Endothelial cell of umbilical vein (primary cell): Measurements from ENCODE around the gene OR52B2. TPM values are rescaled to one million over a fixed set of nuclear protein-coding genes. Genes with fewer than 3 reads are reported as not detected.

Experiments used
- BruUV-seq: library from RNA; stranded (reverse); fragments of 400-500 nt; replicated peaks from 2 replicates; lab custom pipeline; 2021; lab: Mats Ljungman, UMichigan
- CTCF ChIA-PET: fragments of 300-600, 350-600 bp; sonication (Branson Sonifier 250); formaldehyde crosslinking; loops from one replicate; lab custom pipeline; 2021; ENCODE audit warnings: antibody characterized with exemption, inconsistent platforms; lab: Charles Lee
- POLR2A ChIA-PET: fragments of 300-600, 350-600 bp; sonication (Branson Sonifier 250); formaldehyde crosslinking; loops from one replicate; lab custom pipeline; 2021; ENCODE audit warnings: antibody characterized with exemption, inconsistent platforms; lab: Charles Lee
- DNase-seq: peaks from one replicate; pipeline ENCODE4 v3.0.0-alpha.2; 2011; ENCODE audit warnings: low read depth, low spot score
- FAIRE-seq: peaks from 2 replicates; lab custom pipeline; 2011; peaks lifted over from hg19 to GRCh38; lab: Jason Lieb, UNC
- H2AFZ ChIP-seq: 2 replicates; pipeline ENCODE4 v1.6.0; 2012; ENCODE audit warnings: low read depth, low read length, control low read depth, inconsistent platforms
- H3K27ac ChIP-seq: 2 replicates; pipeline ENCODE4 v1.5.1; 2011; ENCODE audit warnings: low read depth, mild to moderate bottlenecking, control low read depth, low read length, moderate library complexity; ENCODE audit not compliant: insufficient read depth
- H3K27me3 ChIP-seq, 2 experiments: 2 replicates each; pipeline versions ENCODE4 v1.6.0 to v1.6.1; 2011; ENCODE audit warnings: low read length in 2 of 2, mixed read lengths in 1 of 2; ENCODE audit not compliant: control insufficient read depth in 2 of 2, insufficient read depth in 2 of 2
- H3K36me3 ChIP-seq, 2 experiments: 2 replicates in 1 of 2; 3 replicates in 1 of 2; pipeline ENCODE4 v1.5.1; 2011; ENCODE audit warnings: low read length in 2 of 2, mild to moderate bottlenecking in 1 of 2, moderate library complexity in 1 of 2; ENCODE audit not compliant: control insufficient read depth in 2 of 2, insufficient read depth in 2 of 2; ENCODE audit errors: extremely low read depth in 1 of 2
- H3K4me1 ChIP-seq: 3 replicates; pipeline ENCODE4 v1.5.1; 2011; ENCODE audit warnings: mild to moderate bottlenecking, low read length; ENCODE audit not compliant: control insufficient read depth, insufficient read depth; ENCODE audit errors: extremely low read depth
- H3K4me2 ChIP-seq: 2 replicates; pipeline ENCODE4 v1.6.1; 2011; ENCODE audit warnings: low read length, control low read depth, mixed read lengths; ENCODE audit not compliant: insufficient read depth
- H3K4me3 ChIP-seq, 3 experiments: fragments of 200-600 bp in 1 of 3; sonication (generic), shearing (Covaris generic) in 1 of 3; replicated peaks in 1 of 3; 2 replicates each; pipeline ENCODE4 v1.5.1; 2011 to 2016; ENCODE audit warnings: control low read depth in 3 of 3, low read length in 3 of 3, mild to moderate bottlenecking in 2 of 3, inconsistent platforms in 1 of 3, low read depth in 1 of 3, moderate library complexity in 1 of 3; ENCODE audit not compliant: insufficient read depth in 1 of 3
- H3K79me2 ChIP-seq: 2 replicates; pipeline ENCODE4 v1.6.0; 2012; ENCODE audit warnings: low read length, inconsistent platforms; ENCODE audit not compliant: control insufficient read depth, insufficient read depth
- H3K9ac ChIP-seq: replicated peaks from 2 replicates; pipeline ENCODE3; 2011; ENCODE audit warnings: low read length, control low read depth; ENCODE audit not compliant: insufficient read depth; ENCODE audit errors: extremely low read depth
- H3K9me1 ChIP-seq: replicated peaks from 3 replicates; pipeline ENCODE4 v1.6.0; 2011; ENCODE audit warnings: mild to moderate bottlenecking, low read length; ENCODE audit not compliant: control insufficient read depth, insufficient read depth; ENCODE audit errors: extremely low read depth
- H3K9me3 ChIP-seq: replicated peaks from 2 replicates; pipeline ENCODE4 v1.5.1; 2012; ENCODE audit warnings: low read length, inconsistent platforms; ENCODE audit not compliant: control insufficient read depth, insufficient read depth
- H4K20me1 ChIP-seq: replicated peaks from 2 replicates; pipeline ENCODE3; 2011; ENCODE audit warnings: mild to moderate bottlenecking, low read length; ENCODE audit not compliant: control insufficient read depth, insufficient read depth; ENCODE audit errors: extremely low read depth
- CTCF ChIP-seq, 2 donors: IDR thresholded peaks; 1 replicate in 1 of 2; 2 replicates in 1 of 2; pipeline ENCODE4 v1.5.1; 2011; ENCODE audit warnings: low read length in 2 of 2, mild to moderate bottlenecking in 2 of 2, moderate library complexity in 2 of 2, control low read depth in 1 of 2, inconsistent platforms in 1 of 2, low read depth in 1 of 2; ENCODE audit not compliant: insufficient read depth in 1 of 2; ENCODE audit errors: extremely low read depth in 1 of 2
- EZH2 ChIP-seq: IDR thresholded peaks from 2 replicates; pipeline ENCODE4 v1.6.1; 2012; ENCODE audit warnings: borderline replicate concordance, low read depth, mild to moderate bottlenecking, moderate library complexity, low read length, inconsistent platforms; ENCODE audit not compliant: severe bottlenecking
- FOS ChIP-seq: IDR thresholded peaks from 2 replicates; pipeline ENCODE4 v1.6.1; 2011; ENCODE audit warnings: mild to moderate bottlenecking, low read length, moderate library complexity, borderline replicate concordance; ENCODE audit not compliant: insufficient read depth
- GATA2 ChIP-seq: IDR thresholded peaks from 2 replicates; pipeline ENCODE4 v1.7.0; 2011; ENCODE audit warnings: low read depth, mild to moderate bottlenecking, moderate library complexity, mixed read lengths, low read length; ENCODE audit not compliant: insufficient read length, insufficient read depth
- JUN ChIP-seq: IDR thresholded peaks from 2 replicates; pipeline ENCODE4 v1.6.1; 2011; ENCODE audit warnings: borderline replicate concordance, low read depth; ENCODE audit not compliant: insufficient read length, insufficient read depth
- MAX ChIP-seq: IDR thresholded peaks from 2 replicates; pipeline ENCODE4 v1.6.1; 2011; ENCODE audit not compliant: insufficient read depth, insufficient read length
- MYC ChIP-seq: IDR thresholded peaks from one replicate; pipeline ENCODE4 v1.6.1; 2011; ENCODE audit warnings: mild to moderate bottlenecking, low read depth, low read length
- POLR2A ChIP-seq: IDR thresholded peaks from 2 replicates; pipeline ENCODE4 v1.6.1; 2012; ENCODE audit warnings: low read depth, mild to moderate bottlenecking, control low read depth, low read length
- POLR2AphosphoS5 ChIP-seq: IDR thresholded peaks from 2 replicates; pipeline ENCODE4 v1.6.1; 2012; ENCODE audit warnings: low read depth, mild to moderate bottlenecking, control low read depth, low read length, moderate library complexity; ENCODE audit not compliant: insufficient read depth
- dilution Hi-C: fragments of 300-500 bp; cut with MboI; formaldehyde crosslinking; loops from one replicate; pipeline ENCODE4 v1.15.0; 2019; ENCODE audit warnings: low sequenced_read_pairs; ENCODE audit not compliant: extremely low pct_ligation_motif_present
- intact Hi-C: fragments of 100-400 bp; cut with micrococcal nuclease; formaldehyde crosslinking; loops from one replicate; pipeline ENCODE4 v1.10.0; 2022
- polyA plus RNA-seq, 4 experiments: library from polyadenylated mRNA; depleted of rRNA in 3 of 4; stranded (reverse) in 3 of 4; unstranded in 1 of 4; fragments of >200 nt; gene quantifications; 2 replicates each; pipeline versions ENCODE4 v1.2.1 to v1.2.3, GENCODE V29; 2011 to 2012; ENCODE audit warnings: missing spikeins in 1 of 4
- total RNA-seq: library from RNA; stranded (reverse); gene quantifications from 2 replicates; pipeline ENCODE4 v1.2.3, GENCODE V29; 2021

OR52B2 gene
- total and polyA plus RNA-seq, 2 donors (not counting 3 experiments of a cell fraction or from before 2014, with no cell fraction given) = not detected

GRCh38 chr11:6152126-6152525, 18.0 kb downstream of the OR52B2 start:
- ChIA-PET POLR2A (no interaction called here), CTCF (interaction anchor here (2.0 kb wide), 1 partner anchor 15 kb away, joined by 5 read pairs; no protein-coding TSS in a partner anchor)
- H3K79me2 ChIP-seq = no peaks in the 10 kb centered on the region
- H3K9me1 ChIP-seq = no peaks in the 10 kb centered on the region
- no peak overlapping the region for H3K9ac ChIP-seq
- no TSS peak for BruUV-seq
- H4K20me1 ChIP-seq = no peaks in the 10 kb centered on the region
- no peaks in the 10 kb centered on the region for H3K36me3 ChIP-seq
- DNase-seq (no peak), FAIRE-seq (no peak)
- H3K4me2 ChIP-seq = no peak overlapping the region
- TF ChIP-seq POLR2AphosphoS5 = no peak
- no peak for TF ChIP-seq EZH2
- no peak for TF ChIP-seq POLR2A
- TF ChIP-seq MAX = no peak
- no peak for TF ChIP-seq FOS
- no peak for TF ChIP-seq JUN
- TF ChIP-seq GATA2 = no peak
- no peak for TF ChIP-seq MYC
- TF ChIP-seq CTCF (IDR thresholded peaks at IDR 0.05; ENCODE audit: extremely low read depth in 1 of 2, insufficient read depth in 1 of 2, low read depth in 1 of 2, low read length in 2 of 2) = no peak
- intact Hi-C loops (no loop called here), dilution Hi-C loops (no loop called here)
- H3K9me3 ChIP-seq = no peaks in the 10 kb centered on the region
- no peak overlapping the region for H3K4me3 ChIP-seq
- no peak overlapping the region for H3K27ac ChIP-seq
- H2AFZ ChIP-seq = no peak overlapping the region
- H3K4me1 ChIP-seq = no peaks in the 10 kb centered on the region
- no peaks in the 10 kb centered on the region for H3K27me3 ChIP-seq
